HL-60 (cell line): Measurements from ENCODE around the gene TUBB4B.

Experiments
- DNase-seq, 2 experiments: peaks; one replicate each; pipeline ENCODE4 v3.0.0-alpha.2; 2010 to 2020; ENCODE audit warnings: low read depth in 1 of 2, low spot score in 1 of 2
- H3K27ac ChIP-seq: fragments of 250-450 bp; sonication (Bioruptor Pico); replicated peaks from 2 replicates; pipeline ENCODE4 v1.5.1; 2020; ENCODE audit warnings: mild to moderate bottlenecking, moderate library complexity
- H3K27me3 ChIP-seq: fragments of 250-450 bp; sonication (Bioruptor Pico); 2 replicates; pipeline ENCODE4 v1.5.1; 2021; ENCODE audit warnings: mild to moderate bottlenecking, moderate library complexity; ENCODE audit not compliant: insufficient read depth, poor library complexity, severe bottlenecking
- H3K4me3 ChIP-seq: replicated peaks from 2 replicates; pipeline ENCODE4 v1.5.1; 2011; ENCODE audit warnings: mild to moderate bottlenecking, control low read depth, low read length; ENCODE audit not compliant: insufficient read depth
- GABPA ChIP-seq: IDR thresholded peaks from 2 replicates; pipeline ENCODE4 v1.6.1; 2012; ENCODE audit warnings: low read depth
- POLR2AphosphoS5 ChIP-seq: IDR thresholded peaks from 2 replicates; pipeline ENCODE4 v1.6.1; 2012; ENCODE audit warnings: low read depth
- REST ChIP-seq: IDR thresholded peaks from 2 replicates; pipeline ENCODE4 v1.6.1; 2012; ENCODE audit warnings: low read depth; ENCODE audit not compliant: insufficient replicate concordance
- SPI1 ChIP-seq: IDR thresholded peaks from 2 replicates; pipeline ENCODE4 v1.6.1; 2012; ENCODE audit warnings: low read depth, mild to moderate bottlenecking, borderline replicate concordance
- TF ChIP-seq, protein P1 (sequence below): IDR thresholded peaks from one replicate; pipeline ENCODE4 v1.5.1; 2011; ENCODE audit warnings: low read length, control low read depth, inconsistent platforms; ENCODE audit not compliant: insufficient read depth

TUBB4B gene

GRCh38 chr9:137251194-137251461, 10.0 kb downstream of the TUBB4B start, which contains the start of gene STPG3:
STPG3 (plus strand) TSS chr9:137251286; CDS start chr9:137251287, 1 bp downstream.
- no peak for DNase-seq
- Histone ChIP-seq H3K27me3 (no peaks in the 10 kb centered on the region), H3K4me3 (no peak within 1 kb of the TSS), H3K27ac (no peak within 1 kb of the TSS)
- no peak for TF ChIP-seq GABPA
- no peak for TF ChIP-seq SPI1
- TF ChIP-seq, protein P1, sequence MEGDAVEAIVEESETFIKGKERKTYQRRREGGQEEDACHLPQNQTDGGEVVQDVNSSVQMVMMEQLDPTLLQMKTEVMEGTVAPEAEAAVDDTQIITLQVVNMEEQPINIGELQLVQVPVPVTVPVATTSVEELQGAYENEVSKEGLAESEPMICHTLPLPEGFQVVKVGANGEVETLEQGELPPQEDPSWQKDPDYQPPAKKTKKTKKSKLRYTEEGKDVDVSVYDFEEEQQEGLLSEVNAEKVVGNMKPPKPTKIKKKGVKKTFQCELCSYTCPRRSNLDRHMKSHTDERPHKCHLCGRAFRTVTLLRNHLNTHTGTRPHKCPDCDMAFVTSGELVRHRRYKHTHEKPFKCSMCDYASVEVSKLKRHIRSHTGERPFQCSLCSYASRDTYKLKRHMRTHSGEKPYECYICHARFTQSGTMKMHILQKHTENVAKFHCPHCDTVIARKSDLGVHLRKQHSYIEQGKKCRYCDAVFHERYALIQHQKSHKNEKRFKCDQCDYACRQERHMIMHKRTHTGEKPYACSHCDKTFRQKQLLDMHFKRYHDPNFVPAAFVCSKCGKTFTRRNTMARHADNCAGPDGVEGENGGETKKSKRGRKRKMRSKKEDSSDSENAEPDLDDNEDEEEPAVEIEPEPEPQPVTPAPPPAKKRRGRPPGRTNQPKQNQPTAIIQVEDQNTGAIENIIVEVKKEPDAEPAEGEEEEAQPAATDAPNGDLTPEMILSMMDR, result no peak
- TF ChIP-seq REST, result no peak
- no peak for TF ChIP-seq POLR2AphosphoS5

- H3K27me3 ChIP-seq, result no peaks in the 10 kb centered on the region
- H3K27ac ChIP-seq, result no peak overlapping the region
- no peak for DNase-seq
- no peak overlapping the region for H3K4me3 ChIP-seq
- TF ChIP-seq POLR2AphosphoS5 (no peak), GABPA (no peak), SPI1 (no peak), REST (no peak)
- TF ChIP-seq, protein P1, result no peak
Observed at GRCh38 chr9:137251490-137252268, 10.6 kb downstream of the TUBB4B start.

DNA sequence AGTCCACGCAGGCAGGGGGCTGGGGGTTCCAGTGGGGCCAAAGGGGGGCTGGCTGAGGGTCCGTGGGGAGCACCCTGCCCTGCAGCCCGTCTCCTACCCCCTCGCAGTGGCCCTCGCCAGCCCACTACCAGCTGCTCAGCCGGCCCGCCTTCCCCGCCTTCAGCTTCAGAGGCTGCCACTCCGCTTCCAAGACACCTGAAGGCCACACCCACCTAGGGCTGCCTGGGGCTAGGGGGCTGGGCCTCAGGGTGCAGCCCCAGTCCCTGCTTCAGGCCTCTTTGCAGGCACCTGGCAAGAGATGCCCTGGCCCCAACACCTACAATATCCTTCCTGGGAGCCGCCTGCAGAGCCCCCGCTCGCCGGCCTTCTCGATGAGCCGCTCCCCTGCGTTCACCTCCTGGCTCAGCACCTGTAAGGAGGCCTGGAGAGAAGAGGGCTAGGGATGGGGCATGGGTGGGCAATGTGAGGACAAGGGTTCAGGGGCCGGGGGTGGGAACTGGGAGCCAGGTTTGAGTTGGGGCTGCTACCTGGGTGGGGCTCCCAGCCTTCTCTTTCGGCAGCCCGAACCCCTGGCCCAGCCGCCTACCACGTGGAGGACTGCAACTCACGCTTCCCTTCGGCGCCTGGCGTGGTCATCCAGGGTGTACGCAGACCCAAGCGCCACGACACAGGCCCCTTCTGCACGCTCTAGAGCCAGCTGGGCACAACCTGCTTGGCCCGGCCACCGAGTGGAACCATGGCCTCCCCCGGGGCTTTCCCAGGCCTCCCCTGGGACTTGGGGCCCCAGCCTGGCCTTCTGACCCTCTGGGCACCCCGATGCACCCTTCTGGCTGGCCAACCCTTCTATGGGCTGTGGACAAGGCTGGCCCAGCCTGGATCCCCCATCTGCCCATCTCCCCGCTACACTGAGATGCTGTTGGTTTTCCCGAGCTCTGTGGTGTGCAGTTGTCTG, 11.7 kb downstream of the TUBB4B start:
- no peaks in the 10 kb centered on the region for H3K27me3 ChIP-seq
- TF ChIP-seq REST (no peak), POLR2AphosphoS5 (no peak), GABPA (no peak), SPI1 (no peak)
- TF ChIP-seq, protein P1, result no peak
- no peak overlapping the region for H3K27ac ChIP-seq
- no peak overlapping the region for H3K4me3 ChIP-seq
- DNase-seq, result no peak
